Measurements from ENCODE around the gene GCGR.

- no peak for TF ChIP-seq CTCF (IDR thresholded peaks at IDR 0.05; ENCODE audit: low read depth, low read length)
- no peak for TF ChIP-seq EZH2phosphoT487 (IDR thresholded peaks at IDR 0.05; ENCODE audit: low read depth)
Measured at GRCh38 chr17:81807839-81808238, 3.9 kb downstream of the GCGR start.
